ENCODE data around the gene PTPRM.

DNA sequence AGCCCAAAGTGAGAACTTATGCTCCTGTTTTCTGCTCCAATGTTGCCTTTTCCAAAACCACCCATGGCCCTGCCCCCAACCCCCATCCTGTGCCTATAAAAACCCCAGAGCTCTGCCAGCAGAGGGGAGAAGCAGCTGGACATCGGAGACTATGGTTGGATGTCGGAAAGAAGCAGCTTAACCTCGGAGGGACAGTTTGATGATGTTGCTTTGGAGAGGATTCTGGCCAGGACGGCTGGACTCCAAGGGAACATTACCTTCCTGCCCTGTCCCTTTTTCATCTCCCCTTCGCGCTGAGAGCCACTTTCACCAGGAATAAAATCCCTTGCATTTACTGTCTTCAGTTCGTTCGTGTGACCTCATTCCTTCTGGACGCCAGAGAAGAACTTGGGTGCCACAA, 158.4 kb downstream of the PTPRM start:
- TF ChIP-seq EP300 (conservative IDR thresholded peaks at IDR 0.05; ENCODE audit: poor library complexity, severe bottlenecking) (no peak), EZH2 (IDR thresholded peaks at IDR 0.05; ENCODE audit: borderline replicate concordance, insufficient read depth, low read length, poor library complexity, severe bottlenecking) (no peak), SMC3 (conservative IDR thresholded peaks at IDR 0.05; ENCODE audit: poor library complexity) (no peak), POLR2AphosphoS5 (IDR thresholded peaks at IDR 0.05) (no peak), TAF1 (IDR thresholded peaks at IDR 0.05; ENCODE audit: low read depth) (no peak), MXI1 (conservative IDR thresholded peaks at IDR 0.05; ENCODE audit: poor library complexity, severe bottlenecking) (no peak), RAD21 (conservative IDR thresholded peaks at IDR 0.05) (no peak)
- TF ChIP-seq, protein P1, sequence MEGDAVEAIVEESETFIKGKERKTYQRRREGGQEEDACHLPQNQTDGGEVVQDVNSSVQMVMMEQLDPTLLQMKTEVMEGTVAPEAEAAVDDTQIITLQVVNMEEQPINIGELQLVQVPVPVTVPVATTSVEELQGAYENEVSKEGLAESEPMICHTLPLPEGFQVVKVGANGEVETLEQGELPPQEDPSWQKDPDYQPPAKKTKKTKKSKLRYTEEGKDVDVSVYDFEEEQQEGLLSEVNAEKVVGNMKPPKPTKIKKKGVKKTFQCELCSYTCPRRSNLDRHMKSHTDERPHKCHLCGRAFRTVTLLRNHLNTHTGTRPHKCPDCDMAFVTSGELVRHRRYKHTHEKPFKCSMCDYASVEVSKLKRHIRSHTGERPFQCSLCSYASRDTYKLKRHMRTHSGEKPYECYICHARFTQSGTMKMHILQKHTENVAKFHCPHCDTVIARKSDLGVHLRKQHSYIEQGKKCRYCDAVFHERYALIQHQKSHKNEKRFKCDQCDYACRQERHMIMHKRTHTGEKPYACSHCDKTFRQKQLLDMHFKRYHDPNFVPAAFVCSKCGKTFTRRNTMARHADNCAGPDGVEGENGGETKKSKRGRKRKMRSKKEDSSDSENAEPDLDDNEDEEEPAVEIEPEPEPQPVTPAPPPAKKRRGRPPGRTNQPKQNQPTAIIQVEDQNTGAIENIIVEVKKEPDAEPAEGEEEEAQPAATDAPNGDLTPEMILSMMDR (IDR thresholded peaks at IDR 0.05; ENCODE audit: poor library complexity, severe bottlenecking), result no peak
- TF ChIP-seq, protein P2, sequence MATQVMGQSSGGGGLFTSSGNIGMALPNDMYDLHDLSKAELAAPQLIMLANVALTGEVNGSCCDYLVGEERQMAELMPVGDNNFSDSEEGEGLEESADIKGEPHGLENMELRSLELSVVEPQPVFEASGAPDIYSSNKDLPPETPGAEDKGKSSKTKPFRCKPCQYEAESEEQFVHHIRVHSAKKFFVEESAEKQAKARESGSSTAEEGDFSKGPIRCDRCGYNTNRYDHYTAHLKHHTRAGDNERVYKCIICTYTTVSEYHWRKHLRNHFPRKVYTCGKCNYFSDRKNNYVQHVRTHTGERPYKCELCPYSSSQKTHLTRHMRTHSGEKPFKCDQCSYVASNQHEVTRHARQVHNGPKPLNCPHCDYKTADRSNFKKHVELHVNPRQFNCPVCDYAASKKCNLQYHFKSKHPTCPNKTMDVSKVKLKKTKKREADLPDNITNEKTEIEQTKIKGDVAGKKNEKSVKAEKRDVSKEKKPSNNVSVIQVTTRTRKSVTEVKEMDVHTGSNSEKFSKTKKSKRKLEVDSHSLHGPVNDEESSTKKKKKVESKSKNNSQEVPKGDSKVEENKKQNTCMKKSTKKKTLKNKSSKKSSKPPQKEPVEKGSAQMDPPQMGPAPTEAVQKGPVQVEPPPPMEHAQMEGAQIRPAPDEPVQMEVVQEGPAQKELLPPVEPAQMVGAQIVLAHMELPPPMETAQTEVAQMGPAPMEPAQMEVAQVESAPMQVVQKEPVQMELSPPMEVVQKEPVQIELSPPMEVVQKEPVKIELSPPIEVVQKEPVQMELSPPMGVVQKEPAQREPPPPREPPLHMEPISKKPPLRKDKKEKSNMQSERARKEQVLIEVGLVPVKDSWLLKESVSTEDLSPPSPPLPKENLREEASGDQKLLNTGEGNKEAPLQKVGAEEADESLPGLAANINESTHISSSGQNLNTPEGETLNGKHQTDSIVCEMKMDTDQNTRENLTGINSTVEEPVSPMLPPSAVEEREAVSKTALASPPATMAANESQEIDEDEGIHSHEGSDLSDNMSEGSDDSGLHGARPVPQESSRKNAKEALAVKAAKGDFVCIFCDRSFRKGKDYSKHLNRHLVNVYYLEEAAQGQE (IDR thresholded peaks at IDR 0.05; ENCODE audit: borderline replicate concordance), result no peak
